ENCODE results near the gene ACTG1. TPM values are rescaled to one million over a fixed set of nuclear protein-coding genes. Genes with fewer than 3 reads are reported as not detected.

The ACTG1 gene
- total RNA-seq, 1 experiment from 2014 or later = 3,455 TPM

DNA sequence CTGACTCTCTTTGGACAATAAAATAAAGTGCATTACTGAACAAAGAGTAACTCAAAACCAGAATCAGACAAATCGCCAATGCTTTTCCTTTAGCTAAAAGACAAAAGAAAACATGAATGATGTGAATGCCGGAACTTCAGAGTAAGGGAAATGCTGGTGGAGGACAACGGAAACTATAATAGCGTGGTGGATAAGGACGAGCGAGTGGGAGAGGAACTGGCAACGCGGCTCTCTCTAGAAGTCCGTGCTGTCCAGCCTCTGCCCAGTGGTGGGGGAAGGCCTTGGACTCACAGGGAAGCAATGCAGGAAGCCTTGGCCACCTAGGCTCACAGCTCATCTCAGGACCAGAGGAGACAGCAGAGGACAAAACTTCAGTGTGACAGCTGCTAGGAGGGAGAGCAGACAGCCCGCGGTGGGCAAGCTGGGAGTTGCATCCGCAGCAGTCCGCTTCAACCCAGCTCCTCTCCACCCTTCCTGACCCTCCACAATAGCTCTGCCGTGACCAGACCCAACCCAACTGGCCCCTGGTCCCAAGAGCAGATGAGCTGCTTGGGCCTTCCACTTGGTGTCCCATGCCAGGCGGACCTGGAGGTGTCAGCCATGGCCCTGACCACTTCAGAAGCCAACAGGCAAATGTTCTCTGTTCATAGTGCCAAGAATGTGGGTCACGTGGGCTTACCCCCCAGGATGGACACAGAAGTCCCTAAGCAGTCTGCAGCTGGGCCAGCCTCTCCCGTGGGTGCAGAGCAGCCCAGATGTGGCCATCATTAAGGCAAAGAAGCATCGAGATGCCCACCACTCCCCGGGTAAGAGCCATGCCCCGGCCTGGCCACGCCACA lies 44.9 kb upstream of the ACTG1 start (continued):
- no peak for TF ChIP-seq NFE2L1 (CRISPR knock-in tag; IDR thresholded peaks at IDR 0.05)
- TF ChIP-seq, protein P1, sequence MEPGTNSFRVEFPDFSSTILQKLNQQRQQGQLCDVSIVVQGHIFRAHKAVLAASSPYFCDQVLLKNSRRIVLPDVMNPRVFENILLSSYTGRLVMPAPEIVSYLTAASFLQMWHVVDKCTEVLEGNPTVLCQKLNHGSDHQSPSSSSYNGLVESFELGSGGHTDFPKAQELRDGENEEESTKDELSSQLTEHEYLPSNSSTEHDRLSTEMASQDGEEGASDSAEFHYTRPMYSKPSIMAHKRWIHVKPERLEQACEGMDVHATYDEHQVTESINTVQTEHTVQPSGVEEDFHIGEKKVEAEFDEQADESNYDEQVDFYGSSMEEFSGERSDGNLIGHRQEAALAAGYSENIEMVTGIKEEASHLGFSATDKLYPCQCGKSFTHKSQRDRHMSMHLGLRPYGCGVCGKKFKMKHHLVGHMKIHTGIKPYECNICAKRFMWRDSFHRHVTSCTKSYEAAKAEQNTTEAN (CRISPR knock-in tag; IDR thresholded peaks at IDR 0.05) = no peak
- TF ChIP-seq, protein P2, sequence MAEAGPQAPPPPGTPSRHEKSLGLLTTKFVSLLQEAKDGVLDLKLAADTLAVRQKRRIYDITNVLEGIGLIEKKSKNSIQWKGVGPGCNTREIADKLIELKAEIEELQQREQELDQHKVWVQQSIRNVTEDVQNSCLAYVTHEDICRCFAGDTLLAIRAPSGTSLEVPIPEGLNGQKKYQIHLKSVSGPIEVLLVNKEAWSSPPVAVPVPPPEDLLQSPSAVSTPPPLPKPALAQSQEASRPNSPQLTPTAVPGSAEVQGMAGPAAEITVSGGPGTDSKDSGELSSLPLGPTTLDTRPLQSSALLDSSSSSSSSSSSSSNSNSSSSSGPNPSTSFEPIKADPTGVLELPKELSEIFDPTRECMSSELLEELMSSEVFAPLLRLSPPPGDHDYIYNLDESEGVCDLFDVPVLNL (CRISPR knock-in tag; IDR thresholded peaks at IDR 0.05; ENCODE audit: borderline replicate concordance, low read depth) = no peak
- no peak for TF ChIP-seq OVOL2 (CRISPR knock-in tag; IDR thresholded peaks at IDR 0.05; ENCODE audit: borderline replicate concordance)
- TF ChIP-seq, protein P3, sequence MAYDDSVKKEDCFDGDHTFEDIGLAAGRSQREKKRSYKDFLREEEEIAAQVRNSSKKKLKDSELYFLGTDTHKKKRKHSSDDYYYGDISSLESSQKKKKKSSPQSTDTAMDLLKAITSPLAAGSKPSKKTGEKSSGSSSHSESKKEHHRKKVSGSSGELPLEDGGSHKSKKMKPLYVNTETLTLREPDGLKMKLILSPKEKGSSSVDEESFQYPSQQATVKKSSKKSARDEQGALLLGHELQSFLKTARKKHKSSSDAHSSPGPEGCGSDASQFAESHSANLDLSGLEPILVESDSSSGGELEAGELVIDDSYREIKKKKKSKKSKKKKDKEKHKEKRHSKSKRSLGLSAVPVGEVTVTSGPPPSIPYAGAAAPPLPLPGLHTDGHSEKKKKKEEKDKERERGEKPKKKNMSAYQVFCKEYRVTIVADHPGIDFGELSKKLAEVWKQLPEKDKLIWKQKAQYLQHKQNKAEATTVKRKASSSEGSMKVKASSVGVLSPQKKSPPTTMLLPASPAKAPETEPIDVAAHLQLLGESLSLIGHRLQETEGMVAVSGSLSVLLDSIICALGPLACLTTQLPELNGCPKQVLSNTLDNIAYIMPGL (CRISPR knock-in tag; IDR thresholded peaks at IDR 0.05) = no peak
- TF ChIP-seq, protein P4, sequence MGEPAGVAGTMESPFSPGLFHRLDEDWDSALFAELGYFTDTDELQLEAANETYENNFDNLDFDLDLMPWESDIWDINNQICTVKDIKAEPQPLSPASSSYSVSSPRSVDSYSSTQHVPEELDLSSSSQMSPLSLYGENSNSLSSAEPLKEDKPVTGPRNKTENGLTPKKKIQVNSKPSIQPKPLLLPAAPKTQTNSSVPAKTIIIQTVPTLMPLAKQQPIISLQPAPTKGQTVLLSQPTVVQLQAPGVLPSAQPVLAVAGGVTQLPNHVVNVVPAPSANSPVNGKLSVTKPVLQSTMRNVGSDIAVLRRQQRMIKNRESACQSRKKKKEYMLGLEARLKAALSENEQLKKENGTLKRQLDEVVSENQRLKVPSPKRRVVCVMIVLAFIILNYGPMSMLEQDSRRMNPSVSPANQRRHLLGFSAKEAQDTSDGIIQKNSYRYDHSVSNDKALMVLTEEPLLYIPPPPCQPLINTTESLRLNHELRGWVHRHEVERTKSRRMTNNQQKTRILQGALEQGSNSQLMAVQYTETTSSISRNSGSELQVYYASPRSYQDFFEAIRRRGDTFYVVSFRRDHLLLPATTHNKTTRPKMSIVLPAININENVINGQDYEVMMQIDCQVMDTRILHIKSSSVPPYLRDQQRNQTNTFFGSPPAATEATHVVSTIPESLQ (CRISPR knock-in tag; IDR thresholded peaks at IDR 0.05) = no peak

DNA sequence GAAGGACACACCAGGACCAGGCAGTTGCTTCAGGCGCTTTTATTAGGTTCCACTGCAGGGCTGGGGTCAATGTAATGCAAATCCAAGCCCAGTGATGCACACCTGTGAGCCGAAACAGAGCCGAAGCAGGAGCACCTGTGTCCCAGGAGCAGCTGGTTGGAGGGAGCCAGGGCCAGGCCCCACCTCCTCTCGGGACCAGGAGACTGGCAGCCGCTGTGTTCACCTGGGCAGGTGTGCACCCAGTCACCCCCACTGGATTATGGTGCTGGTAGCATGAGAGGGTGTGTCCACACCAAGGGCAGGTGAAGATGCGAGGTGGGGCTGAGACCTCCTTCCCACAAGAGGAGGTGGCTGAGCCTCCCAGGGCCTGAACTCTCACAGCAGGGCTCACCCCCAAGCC lies 44.3 kb upstream of the ACTG1 start:
- Mint-ChIP-seq H3K27me3 (ENCODE audit: low read depth) (no peaks in the 10 kb centered on the region), H3K27ac (no peak overlapping the region), H3K9me3 (no peaks in the 10 kb centered on the region), H3K4me1 (peaks cover 13% of the 10 kb centered on the region), H3K36me3 (peaks cover 14% of the 10 kb centered on the region), H3K4me3 (no peak overlapping the region)
- TF ChIP-seq GABPB1 (CRISPR knock-in tag; IDR thresholded peaks at IDR 0.05) = no peak
- no peak for TF ChIP-seq ZNF219 (CRISPR knock-in tag; IDR thresholded peaks at IDR 0.05; ENCODE audit: borderline replicate concordance)
- TF ChIP-seq, protein P5, sequence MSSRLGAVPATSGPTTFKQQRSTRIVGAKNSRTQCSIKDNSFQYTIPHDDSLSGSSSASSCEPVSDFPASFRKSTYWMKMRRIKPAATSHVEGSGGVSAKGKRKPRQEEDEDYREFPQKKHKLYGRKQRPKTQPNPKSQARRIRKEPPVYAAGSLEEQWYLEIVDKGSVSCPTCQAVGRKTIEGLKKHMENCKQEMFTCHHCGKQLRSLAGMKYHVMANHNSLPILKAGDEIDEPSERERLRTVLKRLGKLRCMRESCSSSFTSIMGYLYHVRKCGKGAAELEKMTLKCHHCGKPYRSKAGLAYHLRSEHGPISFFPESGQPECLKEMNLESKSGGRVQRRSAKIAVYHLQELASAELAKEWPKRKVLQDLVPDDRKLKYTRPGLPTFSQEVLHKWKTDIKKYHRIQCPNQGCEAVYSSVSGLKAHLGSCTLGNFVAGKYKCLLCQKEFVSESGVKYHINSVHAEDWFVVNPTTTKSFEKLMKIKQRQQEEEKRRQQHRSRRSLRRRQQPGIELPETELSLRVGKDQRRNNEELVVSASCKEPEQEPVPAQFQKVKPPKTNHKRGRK (CRISPR knock-in tag; IDR thresholded peaks at IDR 0.05; ENCODE audit: borderline replicate concordance) = no peak
- TF ChIP-seq, protein P1 (CRISPR knock-in tag; IDR thresholded peaks at IDR 0.05) = no peak
- no peak for TF ChIP-seq RORB (CRISPR knock-in tag; IDR thresholded peaks at IDR 0.05)
- no peak for TF ChIP-seq ZNF232 (CRISPR knock-in tag; IDR thresholded peaks at IDR 0.05)
- TF ChIP-seq MXD4 (CRISPR knock-in tag; IDR thresholded peaks at IDR 0.05; ENCODE audit: borderline replicate concordance) = no peak
- no peak for TF ChIP-seq RELA (CRISPR knock-in tag; IDR thresholded peaks at IDR 0.05; ENCODE audit: borderline replicate concordance)
- no peak for TF ChIP-seq TCF7 (CRISPR knock-in tag; IDR thresholded peaks at IDR 0.05; ENCODE audit: low read depth)
- TF ChIP-seq, protein P6, sequence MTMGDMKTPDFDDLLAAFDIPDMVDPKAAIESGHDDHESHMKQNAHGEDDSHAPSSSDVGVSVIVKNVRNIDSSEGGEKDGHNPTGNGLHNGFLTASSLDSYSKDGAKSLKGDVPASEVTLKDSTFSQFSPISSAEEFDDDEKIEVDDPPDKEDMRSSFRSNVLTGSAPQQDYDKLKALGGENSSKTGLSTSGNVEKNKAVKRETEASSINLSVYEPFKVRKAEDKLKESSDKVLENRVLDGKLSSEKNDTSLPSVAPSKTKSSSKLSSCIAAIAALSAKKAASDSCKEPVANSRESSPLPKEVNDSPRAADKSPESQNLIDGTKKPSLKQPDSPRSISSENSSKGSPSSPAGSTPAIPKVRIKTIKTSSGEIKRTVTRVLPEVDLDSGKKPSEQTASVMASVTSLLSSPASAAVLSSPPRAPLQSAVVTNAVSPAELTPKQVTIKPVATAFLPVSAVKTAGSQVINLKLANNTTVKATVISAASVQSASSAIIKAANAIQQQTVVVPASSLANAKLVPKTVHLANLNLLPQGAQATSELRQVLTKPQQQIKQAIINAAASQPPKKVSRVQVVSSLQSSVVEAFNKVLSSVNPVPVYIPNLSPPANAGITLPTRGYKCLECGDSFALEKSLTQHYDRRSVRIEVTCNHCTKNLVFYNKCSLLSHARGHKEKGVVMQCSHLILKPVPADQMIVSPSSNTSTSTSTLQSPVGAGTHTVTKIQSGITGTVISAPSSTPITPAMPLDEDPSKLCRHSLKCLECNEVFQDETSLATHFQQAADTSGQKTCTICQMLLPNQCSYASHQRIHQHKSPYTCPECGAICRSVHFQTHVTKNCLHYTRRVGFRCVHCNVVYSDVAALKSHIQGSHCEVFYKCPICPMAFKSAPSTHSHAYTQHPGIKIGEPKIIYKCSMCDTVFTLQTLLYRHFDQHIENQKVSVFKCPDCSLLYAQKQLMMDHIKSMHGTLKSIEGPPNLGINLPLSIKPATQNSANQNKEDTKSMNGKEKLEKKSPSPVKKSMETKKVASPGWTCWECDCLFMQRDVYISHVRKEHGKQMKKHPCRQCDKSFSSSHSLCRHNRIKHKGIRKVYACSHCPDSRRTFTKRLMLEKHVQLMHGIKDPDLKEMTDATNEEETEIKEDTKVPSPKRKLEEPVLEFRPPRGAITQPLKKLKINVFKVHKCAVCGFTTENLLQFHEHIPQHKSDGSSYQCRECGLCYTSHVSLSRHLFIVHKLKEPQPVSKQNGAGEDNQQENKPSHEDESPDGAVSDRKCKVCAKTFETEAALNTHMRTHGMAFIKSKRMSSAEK (CRISPR knock-in tag; IDR thresholded peaks at IDR 0.05; ENCODE audit: borderline replicate concordance) = no peak
- TF ChIP-seq NFYB (CRISPR knock-in tag; conservative IDR thresholded peaks at IDR 0.05; ENCODE audit: low read depth) = no peak
- TF ChIP-seq, protein P7, sequence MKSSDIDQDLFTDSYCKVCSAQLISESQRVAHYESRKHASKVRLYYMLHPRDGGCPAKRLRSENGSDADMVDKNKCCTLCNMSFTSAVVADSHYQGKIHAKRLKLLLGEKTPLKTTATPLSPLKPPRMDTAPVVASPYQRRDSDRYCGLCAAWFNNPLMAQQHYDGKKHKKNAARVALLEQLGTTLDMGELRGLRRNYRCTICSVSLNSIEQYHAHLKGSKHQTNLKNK (CRISPR knock-in tag; IDR thresholded peaks at IDR 0.05) = no peak
- ChIA-PET POLR2A (no interaction called here), CTCF (no interaction called here)
- ATAC-seq = no peak
- no peak for DNase-seq (ENCODE audit: low spot score)

Measured in WTC11 (cell line).